ENCODE results near the gene TRIM67.
A peak's percentile ranks its signal among the peaks of the same experiment; 100 is the strongest.

Gene TRIM67

DNA sequence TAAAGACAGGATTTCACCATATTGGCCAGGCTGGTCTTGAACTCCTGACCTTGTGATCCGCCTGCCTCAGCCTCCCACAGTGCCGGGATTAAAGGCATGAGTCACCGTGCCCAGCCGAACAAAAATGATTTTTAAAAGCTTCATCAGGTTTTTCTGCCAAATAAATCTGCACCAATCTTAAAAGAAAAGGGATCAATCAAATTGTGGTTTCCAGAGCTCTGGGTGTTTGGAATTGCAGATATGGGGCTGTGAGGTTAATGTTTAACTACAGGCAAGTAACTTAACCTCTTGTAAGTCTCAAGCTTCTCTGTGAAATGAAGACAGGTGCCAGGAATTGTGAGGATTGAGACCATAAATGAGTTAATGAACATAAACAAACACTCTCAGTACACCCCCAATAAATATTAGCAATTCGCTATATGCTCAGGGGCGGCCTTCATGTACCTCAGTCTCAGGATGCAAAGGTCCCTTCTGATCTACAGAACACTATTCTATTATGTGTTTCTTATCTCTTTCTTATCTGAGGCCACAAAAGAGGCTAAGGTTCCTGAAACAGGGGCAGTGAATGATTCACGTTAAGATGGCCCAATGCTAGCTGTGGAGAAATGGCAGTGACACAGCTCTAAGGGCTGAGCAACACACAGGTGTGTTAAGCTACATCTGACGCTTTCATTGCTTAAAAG is 72.0 kb downstream of the TRIM67 start:
- DNase-seq (ENCODE audit: low spot score) = no peak

DNA sequence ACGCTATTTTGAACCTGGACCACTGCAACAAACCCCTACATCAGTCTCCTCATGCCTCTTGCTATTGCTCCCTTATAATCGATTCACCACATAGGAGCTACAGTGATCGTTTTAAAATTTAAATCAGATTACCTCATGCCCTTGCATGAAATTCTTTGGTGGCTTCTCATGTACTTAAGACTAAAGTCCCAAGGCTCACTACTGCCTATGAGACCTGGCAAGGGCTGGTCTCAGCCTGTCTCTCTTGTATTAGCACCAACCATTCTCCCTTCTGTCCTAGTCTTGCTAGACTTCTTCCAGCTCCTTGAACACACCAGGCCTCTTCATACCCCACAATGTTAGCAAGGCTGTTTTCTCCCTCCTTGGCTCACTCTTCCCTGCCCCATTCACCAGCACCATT is 72.6 kb downstream of the TRIM67 start:
- no peak for DNase-seq (ENCODE audit: low spot score)

DNA sequence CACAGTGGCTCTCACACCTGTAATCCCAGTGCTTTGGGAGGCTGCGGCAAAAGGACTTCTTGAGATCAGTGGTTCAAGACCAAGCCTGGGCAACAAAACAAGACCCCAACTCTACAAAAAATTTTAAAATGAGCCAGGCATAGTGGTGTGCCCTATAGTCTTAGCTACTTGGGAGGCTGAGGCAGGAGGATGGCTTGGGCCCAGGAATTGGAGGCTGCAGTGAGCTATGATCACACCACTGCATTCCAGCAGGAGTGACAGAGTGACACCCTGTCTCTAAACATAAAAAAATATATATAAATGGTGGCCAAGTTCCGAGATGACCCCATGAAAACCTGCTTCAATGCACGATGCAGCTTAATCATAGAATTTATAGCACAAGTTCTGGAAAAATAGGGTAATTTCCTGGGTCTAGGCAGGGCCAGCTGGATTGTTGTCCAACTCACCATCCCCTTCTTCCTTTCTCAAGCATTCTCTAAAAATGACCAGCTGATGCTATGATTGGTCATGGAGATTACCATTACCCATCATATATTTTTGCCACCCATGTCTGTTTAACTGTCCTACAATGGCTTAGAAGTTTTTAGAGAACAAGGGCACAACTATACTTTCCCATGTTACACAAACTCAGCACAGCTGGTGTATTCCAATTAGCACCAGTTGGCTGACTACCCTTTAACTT is 73.8 kb downstream of the TRIM67 start:
- no peak for DNase-seq (ENCODE audit: low spot score)

DNA sequence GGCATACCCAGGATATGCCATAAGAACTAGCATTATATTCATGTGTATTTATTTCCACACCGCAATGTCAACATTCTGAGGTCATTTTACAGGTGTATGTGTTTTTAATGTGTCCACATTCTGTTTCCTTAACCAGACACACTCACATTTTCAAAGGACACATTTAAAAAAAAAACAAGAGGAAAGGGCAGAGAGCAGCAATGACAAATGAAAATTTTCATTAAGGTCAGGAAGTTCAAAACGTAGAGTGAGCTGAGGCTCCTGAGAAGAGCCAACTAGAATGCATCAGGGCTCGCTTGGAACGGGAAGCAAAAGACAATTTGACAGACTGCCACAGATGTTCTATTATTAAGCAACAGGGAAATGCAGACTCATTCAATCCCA is 74.3 kb downstream of the TRIM67 start:
- no peak for DNase-seq (ENCODE audit: low spot score)

DNA sequence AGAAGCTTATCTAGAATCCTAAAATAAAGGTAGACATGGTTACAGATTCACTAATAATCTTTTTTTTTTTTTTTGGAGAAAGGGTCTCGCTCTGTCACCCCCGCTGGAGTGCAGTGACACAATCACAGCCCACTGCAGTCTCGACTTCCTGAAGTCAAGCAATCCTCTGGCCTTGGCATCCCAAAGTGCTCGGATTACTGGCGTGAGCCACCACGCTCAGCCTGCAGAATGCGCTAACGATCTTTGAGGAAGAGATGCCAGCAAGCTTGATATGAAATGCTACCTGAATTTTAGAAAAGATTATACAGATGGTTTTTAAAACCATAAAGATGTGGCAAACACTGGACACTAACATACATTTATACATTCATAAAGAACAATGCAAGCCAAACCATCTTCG is 75.1 kb downstream of the TRIM67 start:
- no peak for DNase-seq (ENCODE audit: low spot score)

DNA sequence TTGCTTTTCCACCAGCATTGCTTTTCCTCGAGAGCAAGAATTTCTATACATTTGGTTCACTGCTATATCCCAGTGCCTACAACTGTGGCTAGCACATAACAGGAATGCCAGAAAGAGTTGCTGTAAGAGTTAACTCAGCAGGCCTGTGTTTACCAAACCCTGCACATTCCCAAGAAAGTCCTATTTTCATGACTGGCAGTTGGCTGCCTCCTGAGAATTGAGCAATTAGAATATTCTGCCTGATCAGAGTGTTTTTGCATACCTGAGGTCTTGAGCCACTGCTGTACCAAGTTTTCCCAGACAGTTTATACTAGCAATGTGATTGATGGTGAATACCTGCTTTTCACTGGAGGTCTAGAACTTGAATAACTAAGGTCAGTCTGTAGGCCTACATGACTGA is 76.4 kb downstream of the TRIM67 start:
- no peak for DNase-seq (ENCODE audit: low spot score)

DNA sequence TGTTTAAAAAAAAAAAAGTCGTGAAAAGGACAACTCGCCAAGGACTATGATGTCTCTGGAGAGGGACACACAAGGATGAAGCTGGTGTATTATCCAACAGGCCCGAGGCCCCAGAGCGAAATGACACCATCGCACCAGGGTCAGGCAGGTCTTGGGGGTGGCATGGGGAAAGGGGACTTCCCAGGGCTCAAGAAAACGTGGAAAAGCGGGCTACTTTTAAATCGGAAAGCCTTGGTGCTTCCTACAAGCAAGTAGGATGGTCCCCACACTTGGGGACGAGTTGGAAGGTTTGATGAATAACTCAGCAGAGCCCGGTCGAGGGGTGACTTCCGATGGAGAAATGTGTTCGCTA is 78.6 kb downstream of the TRIM67 start:
- no peak for DNase-seq (ENCODE audit: low spot score)

DNA sequence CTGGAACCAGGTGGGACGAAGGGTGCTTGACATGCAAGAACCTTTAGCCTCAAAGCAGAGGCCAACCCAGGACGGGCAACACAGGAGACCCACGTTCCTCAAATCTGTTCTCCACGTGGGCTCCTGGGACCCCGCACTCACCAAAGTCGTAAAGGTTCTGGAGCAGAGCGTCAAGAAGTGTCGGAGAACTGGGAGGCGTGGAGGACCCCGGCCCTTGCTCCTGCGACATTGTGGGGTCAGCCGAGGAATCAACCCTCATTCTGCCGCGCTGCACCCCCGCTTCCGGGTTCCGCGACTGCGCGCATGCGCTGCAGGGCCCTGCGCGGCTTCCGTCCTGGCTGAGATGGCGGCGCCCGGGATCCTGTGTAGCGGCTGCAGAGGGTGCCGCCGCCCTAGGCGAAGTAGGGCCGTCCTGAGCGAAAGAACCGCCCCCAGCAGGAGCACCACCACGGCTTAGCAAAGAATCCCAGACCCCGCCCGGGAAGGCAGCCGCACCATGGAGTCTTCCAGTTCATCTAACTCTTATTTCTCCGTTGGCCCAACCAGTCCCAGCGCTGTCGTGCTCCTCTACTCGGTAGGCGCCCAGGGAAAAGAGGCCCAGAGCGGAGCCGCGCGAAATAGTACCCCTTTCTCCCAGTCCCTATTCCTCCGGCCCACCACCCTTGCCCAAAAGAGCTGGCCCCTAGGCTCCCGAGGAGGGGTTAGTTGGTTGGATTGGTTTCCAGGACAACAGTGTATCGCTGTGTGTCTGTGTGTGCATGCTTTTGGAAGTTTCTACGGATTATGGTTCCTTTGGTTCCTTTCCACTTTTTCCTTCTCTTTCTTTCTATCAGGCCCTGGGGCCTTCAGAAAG is 79.3 kb downstream of the TRIM67 start, which contains the start of gene GNPAT:
TSS of gene GNPAT (plus strand) at position 330 of the 853 bp plus-strand sequence. CDS start at position 497, 167 bp downstream.
- peak; percentile 82 for DNase-seq (ENCODE audit: low spot score)

DNA sequence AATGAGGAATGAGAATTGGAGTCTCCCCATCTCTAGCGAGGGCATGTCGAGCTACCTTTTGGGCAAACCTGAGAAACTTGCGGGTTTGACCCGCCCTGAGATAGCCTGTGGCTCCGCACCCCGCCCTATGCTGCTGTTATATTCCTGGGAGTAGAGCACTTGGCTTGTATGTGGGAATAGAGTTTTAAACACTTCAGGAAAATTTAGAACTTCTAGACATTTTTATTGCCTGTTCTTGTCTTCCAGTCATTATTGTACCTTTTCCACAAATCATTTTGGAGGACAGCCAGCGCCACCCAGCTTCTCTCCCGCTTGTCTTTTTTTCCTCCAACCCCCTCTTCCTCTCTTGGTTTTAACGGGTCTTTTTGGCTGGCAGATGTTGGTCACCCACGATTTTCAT is 79.9 kb downstream of the TRIM67 start:
- peak; percentile 15 for DNase-seq (ENCODE audit: low spot score)

DNA sequence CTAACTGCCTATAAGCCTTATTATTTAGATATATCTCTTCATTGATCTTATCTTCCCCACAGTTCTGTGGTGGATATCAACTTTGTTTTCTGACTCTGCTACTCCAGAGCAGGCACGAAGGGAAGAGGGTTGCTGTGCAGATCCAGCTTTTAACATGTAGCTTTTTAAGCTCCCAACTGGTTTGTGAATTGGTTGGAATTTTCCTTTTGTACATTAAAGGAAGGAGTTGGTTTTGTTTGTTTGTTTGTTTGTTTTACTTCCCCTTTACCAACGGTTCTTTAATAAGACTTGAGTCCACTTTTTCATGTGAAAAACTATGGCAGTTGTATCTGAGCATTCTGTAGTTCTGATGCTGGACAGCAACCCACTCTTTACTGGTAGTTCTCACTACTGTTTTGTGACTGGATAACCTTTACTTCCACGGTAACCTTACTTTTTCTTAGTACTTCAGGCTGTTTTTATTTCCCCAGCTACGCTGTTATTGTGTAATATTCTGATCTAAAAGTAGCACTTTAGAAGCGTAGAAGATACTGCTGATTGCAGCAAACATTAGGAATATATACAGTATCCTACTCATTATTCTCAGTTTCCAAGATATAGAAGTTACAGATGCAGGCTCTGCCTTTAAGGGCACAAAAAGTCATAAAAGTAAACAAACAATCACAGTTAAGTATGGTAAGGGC is 80.8 kb downstream of the TRIM67 start:
- no peak for DNase-seq (ENCODE audit: low spot score)

DNA sequence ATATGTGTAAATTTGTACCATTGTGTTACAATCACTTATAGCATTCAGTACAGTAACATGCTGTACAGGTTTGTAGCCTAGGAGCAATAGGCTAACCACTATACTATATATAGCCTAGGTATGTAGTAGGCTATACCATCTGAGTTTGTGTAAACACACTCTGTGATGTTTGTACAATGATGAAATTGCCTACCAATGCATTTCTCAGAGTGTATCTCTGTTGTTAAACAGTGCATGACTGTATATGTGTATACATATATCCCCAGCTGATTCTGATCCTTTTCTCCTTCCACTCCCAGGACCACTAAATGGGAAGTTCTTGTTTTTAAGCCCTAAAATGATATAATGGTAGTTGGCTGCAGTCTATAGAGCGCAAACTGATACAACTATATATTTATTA is 86.9 kb downstream of the TRIM67 start:
- DNase-seq (ENCODE audit: low spot score) = no peak

DNA sequence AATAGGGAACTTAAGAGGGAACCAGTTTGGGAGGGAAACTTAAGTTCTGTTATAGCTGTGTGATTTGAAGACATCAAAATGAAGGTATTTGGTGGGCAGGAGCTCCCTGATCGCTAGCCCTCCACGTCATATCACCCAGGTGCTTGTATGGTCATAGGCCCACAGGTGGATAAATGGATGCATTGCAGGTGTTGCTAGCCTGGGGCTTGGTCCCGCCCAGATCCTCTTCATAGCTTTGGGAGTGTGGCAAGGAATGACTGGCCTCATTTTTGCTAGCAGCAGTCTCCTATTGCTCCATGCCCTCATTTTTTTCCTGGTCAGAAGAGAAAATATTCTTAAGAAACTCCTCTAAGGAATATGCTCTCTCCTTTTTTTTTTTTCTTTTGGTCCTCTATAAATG is 90.5 kb downstream of the TRIM67 start:
- no peak for DNase-seq (ENCODE audit: low spot score)

DNA sequence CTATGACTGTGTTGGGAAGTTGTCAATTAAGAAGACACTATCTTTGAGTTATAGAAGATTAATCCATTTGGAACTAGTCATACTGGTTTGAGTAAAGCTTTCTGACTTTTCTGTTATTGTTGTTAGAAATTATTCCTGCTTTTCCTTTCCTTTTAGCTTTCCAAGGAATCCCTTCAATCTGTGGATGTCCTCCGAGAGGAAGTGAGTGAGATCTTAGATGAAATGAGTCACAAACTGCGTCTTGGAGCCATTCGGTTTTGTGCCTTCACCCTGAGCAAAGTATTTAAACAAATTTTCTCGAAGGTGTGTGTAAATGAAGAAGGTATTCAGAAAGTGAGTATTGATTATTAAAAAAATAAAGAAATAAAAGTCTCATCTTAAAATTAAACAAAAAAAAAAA is 98.5 kb downstream of the TRIM67 start:
- DNase-seq (ENCODE audit: low spot score) = no peak

DNA sequence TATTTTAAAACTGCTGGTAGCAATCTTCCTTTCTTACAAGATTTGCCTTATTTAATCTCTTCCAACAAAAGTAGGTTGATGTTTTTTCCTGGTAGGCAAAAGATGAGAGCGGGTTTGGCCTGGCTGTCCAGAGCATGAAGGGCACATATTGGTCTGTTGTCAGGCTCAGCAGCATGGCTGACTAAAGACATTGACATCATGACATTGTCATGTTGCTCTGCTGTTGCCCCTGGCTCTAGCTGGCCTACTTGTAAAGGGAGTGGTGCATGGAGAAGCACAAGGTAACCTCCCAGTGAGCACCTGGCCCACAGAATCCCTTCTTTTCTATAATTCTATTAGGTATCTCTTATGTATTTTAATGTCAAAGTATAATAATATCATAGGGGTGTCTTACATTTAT is 102.8 kb downstream of the TRIM67 start:
- DNase-seq (ENCODE audit: low spot score) = no peak

DNA sequence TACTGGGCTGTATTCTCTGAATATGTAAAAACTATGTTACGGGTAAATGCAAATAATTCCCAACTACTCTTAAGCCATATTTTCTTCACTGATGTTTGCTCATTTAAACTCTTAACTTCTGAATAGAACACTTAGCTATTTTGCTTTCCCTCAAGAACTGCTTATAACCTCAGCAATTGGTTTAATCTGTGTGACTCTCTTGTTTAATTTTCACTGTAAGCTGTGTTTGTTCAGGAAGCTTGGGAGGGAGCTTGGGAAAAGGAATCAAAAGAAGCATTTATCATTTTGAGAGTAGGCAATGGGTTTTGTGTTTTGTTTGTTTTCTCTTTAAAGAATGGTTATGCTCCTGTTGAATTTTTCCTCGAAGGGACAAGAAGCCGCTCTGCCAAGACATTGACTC is 103.5 kb downstream of the TRIM67 start:
- no peak for DNase-seq (ENCODE audit: low spot score)

DNA sequence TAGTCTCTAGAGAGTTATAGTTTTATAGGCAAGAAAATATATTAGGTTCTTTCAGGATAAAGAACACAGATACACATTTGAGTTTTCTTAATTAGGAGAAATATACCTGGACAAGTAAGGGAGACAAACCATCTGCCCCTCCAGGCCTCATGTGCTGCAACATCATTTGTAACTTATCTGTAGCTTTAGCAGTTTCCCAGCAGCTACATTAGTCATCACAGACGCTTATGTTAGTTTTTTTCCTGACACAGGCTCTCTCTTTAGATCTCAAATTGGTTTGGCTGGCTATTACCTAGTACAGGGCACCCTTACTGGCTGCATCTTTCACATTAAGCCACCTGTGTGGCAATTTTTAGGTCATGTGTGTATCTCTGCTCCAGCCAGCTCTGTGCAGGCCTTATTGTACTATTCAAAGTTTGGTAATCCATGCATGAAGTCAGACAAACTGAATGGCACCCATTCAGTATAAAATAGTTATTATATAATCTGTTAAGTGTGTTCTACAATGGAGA is 105.0 kb downstream of the TRIM67 start:
- peak; percentile 9 for DNase-seq (ENCODE audit: low spot score)

All from Ammon's horn (tissue), 1 donor.